HG02840 (cell line): ENCODE data around the gene MLF2.

Source experiments
- ATAC-seq: cut with Tn5 transposase; IDR thresholded peaks from one replicate; pipeline ENCODE4 v1.9.1; 2021; ENCODE audit warnings: mild to moderate bottlenecking, moderate library complexity, moderate number of reproducible peaks; ENCODE audit not compliant: unreplicated experiment, low FRiP score

MLF2 gene

GRCh38 chr12:6778574-6779550 lies 25.9 kb upstream of the MLF2 start:
- no peak for ATAC-seq

- no peak for ATAC-seq
Observed at GRCh38 chr12:6778217-6778573, 25.3 kb upstream of the MLF2 start.

GRCh38 chr12:6777386-6777785 lies 24.4 kb upstream of the MLF2 start:
- ATAC-seq, result no peak

GRCh38 chr12:6775185-6776174 lies 22.5 kb upstream of the MLF2 start:
- ATAC-seq, result no peak

- no peak for ATAC-seq
Observed at GRCh38 chr12:6774499-6775062, 21.6 kb upstream of the MLF2 start.

- ATAC-seq, result no peak
Observed at GRCh38 chr12:6773590-6774351, 20.8 kb upstream of the MLF2 start.

- no peak for ATAC-seq
Observed at GRCh38 chr12:6772726-6773589, 20.0 kb upstream of the MLF2 start.

- ATAC-seq, result no peak
Observed at GRCh38 chr12:6772331-6772695, 19.4 kb upstream of the MLF2 start, which contains the start of gene LAG3. Gene LAG3 (plus strand): TSS chr12:6772520. CDS start chr12:6772853, 333 bp downstream.

GRCh38 chr12:6771509-6772330 lies 18.8 kb upstream of the MLF2 start:
- no peak for ATAC-seq

GRCh38 chr12:6771091-6771495 lies 18.2 kb upstream of the MLF2 start:
- no peak for ATAC-seq

GRCh38 chr12:6770600-6770999 lies 17.7 kb upstream of the MLF2 start:
- ATAC-seq, result no peak

GRCh38 chr12:6770094-6770493 lies 17.2 kb upstream of the MLF2 start:
- ATAC-seq, result no peak

- ATAC-seq, result no peak
Observed at GRCh38 chr12:6769666-6770065, 16.7 kb upstream of the MLF2 start.

GRCh38 chr12:6768990-6769389 lies 16.0 kb upstream of the MLF2 start:
- no peak for ATAC-seq

GRCh38 chr12:6768437-6768914 lies 15.5 kb upstream of the MLF2 start:
- ATAC-seq, result no peak

- ATAC-seq, result no peak
Observed at GRCh38 chr12:6767353-6768319, 14.7 kb upstream of the MLF2 start.
